Ovary (tissue), 3 donors: Measurements from ENCODE around the gene PLSCR3.

Experiments used
- CTCF ChIP-seq, 3 donors: fragments of 450-650 bp in 2 of 3; fragments of 200-600 bp in 1 of 3; IDR thresholded peaks; one replicate each; pipeline versions ENCODE4 v1.5.1 to v1.8.0; 2016 to 2022; ENCODE audit warnings: antibody characterized with exemption in 3 of 3, mild to moderate bottlenecking in 1 of 3
- EP300 ChIP-seq: sonication (generic); formaldehyde crosslinking; IDR thresholded peaks from one replicate; pipeline ENCODE4 v1.6.1; 2017; ENCODE audit warnings: antibody characterized with exemption
- POLR2A ChIP-seq: fragments of 450-650 bp; IDR thresholded peaks from one replicate; pipeline ENCODE4 v1.6.1; 2017; ENCODE audit warnings: antibody characterized with exemption, mild to moderate bottlenecking, moderate library complexity
- donor health status: DM: no; HTN: no; CAD: no.

GRCh38 chr17:7355573-7355972 lies 38.8 kb downstream of the PLSCR3 start:
- TF ChIP-seq CTCF (IDR thresholded peaks at IDR 0.05): no peak
- TF ChIP-seq POLR2A: no peak
- no peak for TF ChIP-seq EP300
